Measurements from ENCODE around the gene DPF1.
"Not testable (repeated sequence)": the region's sequence is repeated elsewhere in the genome, so short reads cannot be mapped to it uniquely, and the experiment has no call there.

The DPF1 gene
- 0 to 0.35 (median 0) reads per million in 4 experiments for total RNA-seq

- peak; percentile 29 for DNase-seq
Observed at GRCh38 chr19:38224014-38224862, at the start of gene DPF1. DPF1 (minus strand) TSS chr19:38224222; CDS start chr19:38224142, 80 bp downstream.

- no peak for DNase-seq
Observed at GRCh38 chr19:38273499-38273898, 49.5 kb upstream of the DPF1 start.

- no peak for DNase-seq
Observed at GRCh38 chr19:38270587-38271167, 46.7 kb upstream of the DPF1 start.

GRCh38 chr19:38268539-38268938 lies 44.5 kb upstream of the DPF1 start:
- DNase-seq = no peak

GRCh38 chr19:38267761-38268483 lies 43.9 kb upstream of the DPF1 start:
- DNase-seq = no peak

- DNase-seq = no peak
Observed at GRCh38 chr19:38266981-38267597, 43.1 kb upstream of the DPF1 start.

GRCh38 chr19:38265921-38266429 lies 42.0 kb upstream of the DPF1 start:
- no peak for DNase-seq

GRCh38 chr19:38265213-38265861 lies 41.3 kb upstream of the DPF1 start:
- DNase-seq = no peak

GRCh38 chr19:38264486-38265212 lies 40.6 kb upstream of the DPF1 start, which contains the start of gene SPINT2:
SPINT2 (plus strand) TSS chr19:38264573; CDS start chr19:38264893, 320 bp downstream.
- peak; percentile 71 for DNase-seq

GRCh38 chr19:38263689-38264485 lies 39.9 kb upstream of the DPF1 start:
- DNase-seq = peak; percentile 78

- no peak for DNase-seq
Observed at GRCh38 chr19:38262585-38263268, 38.7 kb upstream of the DPF1 start.

- not testable (repeated sequence) for DNase-seq
Observed at GRCh38 chr19:38261942-38262341, 37.9 kb upstream of the DPF1 start.

GRCh38 chr19:38255383-38256014 lies 31.5 kb upstream of the DPF1 start:
- DNase-seq = no peak

- no peak for DNase-seq
Observed at GRCh38 chr19:38253788-38254187, 29.8 kb upstream of the DPF1 start.

GRCh38 chr19:38252941-38253691 lies 29.1 kb upstream of the DPF1 start:
- DNase-seq = no peak

GRCh38 chr19:38252385-38252784 lies 28.4 kb upstream of the DPF1 start:
- no peak for DNase-seq

GRCh38 chr19:38251564-38252051 lies 27.6 kb upstream of the DPF1 start:
- no peak for DNase-seq

- no peak for DNase-seq
Observed at GRCh38 chr19:38250821-38251563, 27.0 kb upstream of the DPF1 start.
